GM18511 (cell line): ENCODE data around the gene STX5.
"Not testable (repeated sequence)": the region's sequence is repeated elsewhere in the genome, so short reads cannot be mapped to it uniquely, and the experiment has no call there.

Experiments used
- ATAC-seq: cut with Tn5 transposase; IDR thresholded peaks from one replicate; pipeline ENCODE4 v1.9.1; 2021; ENCODE audit warnings: mild to moderate bottlenecking, moderate library complexity; ENCODE audit not compliant: unreplicated experiment

STX5 gene

DNA sequence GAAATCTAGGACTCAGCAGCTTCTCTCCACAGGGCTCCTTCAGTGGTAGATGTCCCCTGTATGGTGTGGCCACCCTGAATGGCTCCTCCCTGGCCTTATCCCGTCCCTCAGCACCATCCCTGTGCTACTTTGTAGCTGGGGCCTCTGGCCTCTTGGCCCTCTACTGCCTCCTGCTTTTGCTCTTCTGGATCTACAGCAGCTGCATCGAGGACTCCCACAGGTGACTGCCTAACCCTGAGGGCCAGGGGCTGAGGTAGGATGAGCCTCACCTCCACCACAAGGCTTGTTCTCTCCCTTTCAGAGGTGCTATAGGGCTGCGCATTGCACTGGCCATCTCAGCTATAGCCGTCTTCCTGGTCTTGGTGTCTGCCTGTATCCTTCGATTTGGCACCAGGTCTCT, 42.9 kb downstream of the STX5 start:
- no peak for ATAC-seq

DNA sequence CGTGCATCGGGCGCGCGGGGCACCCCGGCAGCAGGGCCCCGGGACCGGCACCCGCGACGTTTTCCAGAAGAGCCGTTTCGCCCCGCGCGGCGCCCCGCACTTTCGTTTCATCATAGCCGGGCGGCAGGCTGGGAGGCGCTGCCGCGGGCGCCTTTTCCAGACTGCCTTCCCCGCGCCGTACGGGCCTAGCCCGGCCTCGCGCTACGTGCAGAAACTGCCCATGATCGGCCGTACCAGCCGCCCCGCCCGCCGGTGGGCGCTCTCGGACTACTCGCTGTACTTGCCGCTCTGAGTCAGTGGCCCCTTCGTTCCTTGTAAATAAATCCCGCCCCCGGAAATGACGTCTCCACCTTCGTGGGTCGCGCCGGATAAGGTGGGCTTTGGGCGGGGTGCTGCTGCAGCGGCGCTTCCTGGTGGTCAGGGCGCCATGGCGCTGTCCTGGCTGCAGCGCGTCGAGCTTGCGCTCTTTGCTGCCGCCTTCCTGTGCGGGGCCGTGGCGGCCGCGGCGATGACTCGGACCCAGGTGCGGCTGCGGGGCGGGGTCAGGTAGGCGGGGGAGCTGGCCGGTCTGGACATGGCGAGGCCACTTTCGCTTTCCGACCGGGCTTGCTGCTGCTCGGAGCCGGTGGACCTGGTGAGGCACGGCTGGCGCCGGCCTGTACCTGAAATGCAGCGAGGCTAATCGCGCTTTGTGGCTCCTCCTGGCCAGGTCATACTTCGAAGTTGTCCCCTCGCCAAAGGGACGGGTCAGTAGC, 44.7 kb downstream of the STX5 start, which contains the start of gene TMEM179B:
TSS of gene TMEM179B (plus strand) at position 398 of the 755 bp plus-strand sequence. CDS start at position 428, 30 bp downstream.
- ATAC-seq = peak; percentile 72

DNA sequence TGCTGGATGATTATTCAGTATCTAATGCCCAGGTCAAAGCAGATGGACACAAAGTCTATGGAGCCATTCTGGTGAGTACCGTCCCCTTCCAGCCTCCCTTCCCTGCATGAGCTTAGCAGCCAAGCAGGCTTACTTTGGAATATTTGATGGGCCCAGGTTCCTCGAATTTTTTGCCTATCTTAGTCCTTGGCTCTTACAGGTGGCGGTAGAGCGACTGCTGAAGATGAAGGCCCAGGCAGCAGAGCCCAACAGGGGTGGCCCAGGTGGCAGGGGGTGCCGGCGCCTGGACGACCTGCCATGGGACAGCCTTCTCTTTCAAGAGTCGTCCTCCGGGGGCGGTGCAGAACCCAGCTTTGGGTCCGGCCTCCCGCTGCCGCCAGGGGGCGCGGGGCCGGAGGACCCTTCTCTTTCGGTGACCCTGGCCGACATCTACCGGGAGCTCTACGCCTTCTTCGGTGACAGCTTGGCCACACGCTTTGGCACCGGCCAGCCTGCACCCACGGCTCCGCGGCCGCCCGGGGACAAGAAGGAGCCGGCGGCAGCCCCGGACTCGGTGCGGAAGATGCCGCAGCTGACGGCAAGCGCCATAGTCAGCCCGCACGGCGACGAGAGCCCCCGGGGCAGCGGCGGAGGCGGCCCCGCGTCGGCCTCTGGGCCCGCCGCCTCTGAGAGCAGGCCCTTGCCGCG, 45.4 kb downstream of the STX5 start:
- ATAC-seq = peak; percentile 72

DNA sequence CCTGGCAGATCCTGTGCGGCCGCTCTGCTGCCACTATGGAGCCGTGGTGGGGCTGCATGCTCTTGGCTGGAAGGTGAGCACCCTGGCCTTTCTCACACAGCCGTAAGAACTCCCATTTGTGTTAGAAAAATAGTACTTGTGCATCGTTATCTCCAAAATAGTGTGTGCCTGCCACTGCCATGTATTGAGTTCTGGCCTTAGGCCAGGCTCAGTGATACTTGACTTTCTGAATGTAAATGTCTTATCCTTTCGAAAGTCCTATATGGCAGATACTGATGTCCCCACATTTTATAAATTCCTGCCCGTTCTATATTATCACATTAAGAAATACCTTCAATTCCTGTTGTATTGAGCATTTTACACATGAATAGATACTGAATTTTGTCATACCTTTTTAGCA, 49.1 kb downstream of the STX5 start:
- ATAC-seq = no peak

DNA sequence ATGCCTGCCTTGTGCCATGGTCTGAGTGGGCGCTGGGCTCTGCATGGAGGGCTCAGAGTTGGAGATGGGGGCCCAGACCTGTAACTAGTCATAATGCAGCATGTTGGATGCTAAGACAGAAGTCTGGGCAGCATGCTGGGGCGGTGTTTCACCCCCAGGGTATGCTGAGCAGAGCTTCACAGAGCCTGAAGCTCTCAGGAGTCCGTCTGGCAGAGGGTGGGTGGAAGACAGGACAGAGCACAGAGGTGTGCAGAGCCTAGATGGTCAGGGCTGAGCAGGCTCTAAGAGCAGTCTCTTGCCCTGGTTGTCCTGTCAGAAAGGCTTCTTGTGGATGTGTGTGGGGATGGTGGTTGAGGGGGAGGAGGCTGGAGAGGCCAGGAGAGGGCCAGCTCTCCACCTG, 53.4 kb downstream of the STX5 start:
- ATAC-seq = no peak

DNA sequence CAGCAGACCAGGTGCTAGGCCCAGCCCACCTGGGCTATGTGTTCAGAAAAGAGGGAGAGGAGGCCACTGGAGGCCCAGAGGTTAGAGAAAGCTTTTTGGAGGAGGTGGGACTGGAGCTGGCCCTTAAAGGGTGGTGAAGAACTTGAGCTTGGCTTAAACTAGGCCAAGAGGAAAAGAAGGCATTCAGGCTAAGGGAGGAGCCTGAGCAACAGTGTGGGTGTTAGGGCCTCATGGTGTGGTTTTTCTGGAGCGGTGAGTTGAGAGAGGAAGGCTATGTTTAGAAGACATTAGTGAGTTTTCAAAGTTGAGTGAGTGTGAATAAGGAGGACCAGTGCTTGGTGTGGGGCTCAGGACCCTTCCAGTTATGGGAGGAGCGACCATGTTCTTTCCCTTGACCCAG, 54.5 kb downstream of the STX5 start:
- no peak for ATAC-seq

DNA sequence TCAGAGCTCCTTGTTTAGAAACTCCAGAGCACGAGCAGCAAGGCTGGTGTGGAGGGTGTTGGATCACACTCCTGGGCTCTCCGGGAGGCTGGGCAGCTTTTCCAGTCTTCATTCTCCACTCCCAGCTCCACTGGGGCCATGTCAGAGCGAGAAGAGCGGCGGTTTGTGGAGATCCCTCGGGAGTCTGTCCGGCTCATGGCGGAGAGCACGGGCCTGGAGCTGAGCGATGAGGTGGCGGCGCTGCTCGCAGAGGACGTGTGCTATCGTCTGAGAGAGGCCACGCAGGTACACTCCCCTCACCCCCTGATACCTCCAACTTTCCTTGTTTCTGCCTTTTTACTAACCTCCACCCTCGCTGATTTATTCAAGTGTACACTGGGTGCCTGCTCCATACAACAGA, 56.2 kb downstream of the STX5 start:
- ATAC-seq = no peak

DNA sequence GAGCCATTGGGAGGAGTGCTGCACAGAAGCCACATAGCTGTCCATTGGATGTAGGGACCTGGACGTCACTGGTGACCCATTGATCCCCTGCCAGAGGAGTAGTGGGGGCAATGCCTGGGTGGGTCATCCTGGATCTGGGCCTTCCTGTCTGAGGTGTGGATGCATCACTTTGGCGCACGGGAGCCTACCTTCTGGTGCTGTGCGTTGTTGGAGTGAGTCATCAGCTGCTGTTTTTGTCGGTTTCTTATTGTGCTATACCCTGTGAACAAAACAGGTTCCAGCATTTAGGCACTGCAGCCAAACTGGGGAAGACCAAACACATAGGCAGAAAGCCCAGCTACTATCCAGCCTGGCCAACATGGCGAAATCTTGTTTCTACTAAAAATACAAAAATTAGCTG, 57.4 kb downstream of the STX5 start:
- ATAC-seq = no peak

DNA sequence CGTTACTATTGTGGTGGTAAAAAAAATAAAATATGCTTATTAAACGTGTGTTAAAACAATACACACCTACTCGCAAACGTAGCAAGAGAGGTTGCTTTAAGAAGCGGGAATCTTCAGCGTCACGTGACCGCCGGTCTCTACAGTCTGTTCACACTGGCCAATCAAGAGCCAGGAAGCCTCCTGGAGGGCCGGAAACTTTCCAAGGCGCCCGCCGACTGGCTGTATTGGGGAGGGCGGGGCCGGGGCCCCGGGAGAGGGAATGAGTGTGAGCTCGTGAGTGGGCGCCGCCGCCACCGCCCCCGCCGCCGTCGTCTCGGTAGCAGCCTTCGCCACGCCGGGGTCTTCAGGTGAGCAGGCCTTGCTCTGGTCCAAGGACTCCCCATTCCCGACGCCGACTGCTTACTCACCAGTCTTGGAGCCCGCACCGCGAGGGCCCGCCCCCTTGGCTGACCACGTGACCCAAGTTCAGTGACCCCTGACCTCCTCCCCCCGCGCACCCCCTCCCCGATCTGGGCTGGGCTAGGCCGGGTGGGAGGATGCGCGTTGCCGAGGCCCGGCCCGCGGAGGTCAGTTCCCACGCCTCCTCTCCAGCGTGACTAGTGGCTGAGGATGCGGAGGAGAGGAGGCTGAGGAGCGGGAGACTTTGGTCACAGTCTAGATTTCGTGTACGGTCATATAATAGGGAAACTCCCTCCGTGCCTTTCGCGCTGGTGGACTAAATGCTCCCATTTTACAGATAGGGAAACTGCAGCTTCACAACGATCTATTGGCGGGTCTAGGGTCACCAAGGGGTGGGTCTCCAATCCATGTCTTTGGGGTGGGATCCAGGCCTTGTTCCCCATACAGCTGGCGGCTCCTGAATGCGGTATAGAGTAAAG, 60.5 kb downstream of the STX5 start, which contains the start of gene TAF6L:
TSS of gene TAF6L (plus strand) at position 253 of the 878 bp plus-strand sequence. CDS start 4,388 bp downstream, outside the sequence.
- ATAC-seq = peak; percentile 90

DNA sequence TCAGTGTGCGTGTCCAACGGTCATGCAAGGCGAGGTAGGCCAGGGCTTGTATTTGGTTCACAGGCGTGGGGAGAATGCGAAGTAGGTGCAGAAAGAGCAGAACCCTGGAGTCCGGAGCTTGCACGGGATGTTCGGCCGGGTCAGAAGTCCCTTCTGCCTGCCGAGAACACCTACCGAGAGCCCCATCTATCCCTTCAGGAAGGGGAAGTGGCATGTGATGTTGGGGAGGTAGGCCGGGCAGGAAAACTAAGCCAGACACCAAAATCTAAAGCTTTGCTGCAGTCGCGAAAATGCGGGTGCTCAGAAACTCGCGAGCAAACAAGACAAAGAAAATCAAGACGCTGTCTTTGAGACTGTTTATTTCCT, 61.1 kb downstream of the STX5 start:
- peak; percentile 9 for ATAC-seq

DNA sequence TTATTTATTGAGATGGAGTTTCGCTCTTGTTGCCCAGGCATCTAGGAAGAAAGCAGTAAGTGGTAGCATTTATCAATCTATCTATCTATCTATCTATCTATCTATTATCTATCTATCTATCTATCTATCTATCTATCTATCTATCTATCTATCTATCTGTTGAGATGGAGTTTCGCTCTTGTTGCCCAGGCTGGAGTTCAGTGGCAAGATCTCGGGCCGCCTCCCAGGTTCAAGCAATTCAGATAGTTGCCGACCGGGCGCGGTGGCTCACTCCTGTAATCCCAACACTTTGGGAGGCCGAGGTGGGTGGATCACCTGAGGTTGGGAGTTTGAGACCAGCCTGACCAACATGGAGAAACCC, 71.0 kb downstream of the STX5 start:
- not testable (repeated sequence) for ATAC-seq

DNA sequence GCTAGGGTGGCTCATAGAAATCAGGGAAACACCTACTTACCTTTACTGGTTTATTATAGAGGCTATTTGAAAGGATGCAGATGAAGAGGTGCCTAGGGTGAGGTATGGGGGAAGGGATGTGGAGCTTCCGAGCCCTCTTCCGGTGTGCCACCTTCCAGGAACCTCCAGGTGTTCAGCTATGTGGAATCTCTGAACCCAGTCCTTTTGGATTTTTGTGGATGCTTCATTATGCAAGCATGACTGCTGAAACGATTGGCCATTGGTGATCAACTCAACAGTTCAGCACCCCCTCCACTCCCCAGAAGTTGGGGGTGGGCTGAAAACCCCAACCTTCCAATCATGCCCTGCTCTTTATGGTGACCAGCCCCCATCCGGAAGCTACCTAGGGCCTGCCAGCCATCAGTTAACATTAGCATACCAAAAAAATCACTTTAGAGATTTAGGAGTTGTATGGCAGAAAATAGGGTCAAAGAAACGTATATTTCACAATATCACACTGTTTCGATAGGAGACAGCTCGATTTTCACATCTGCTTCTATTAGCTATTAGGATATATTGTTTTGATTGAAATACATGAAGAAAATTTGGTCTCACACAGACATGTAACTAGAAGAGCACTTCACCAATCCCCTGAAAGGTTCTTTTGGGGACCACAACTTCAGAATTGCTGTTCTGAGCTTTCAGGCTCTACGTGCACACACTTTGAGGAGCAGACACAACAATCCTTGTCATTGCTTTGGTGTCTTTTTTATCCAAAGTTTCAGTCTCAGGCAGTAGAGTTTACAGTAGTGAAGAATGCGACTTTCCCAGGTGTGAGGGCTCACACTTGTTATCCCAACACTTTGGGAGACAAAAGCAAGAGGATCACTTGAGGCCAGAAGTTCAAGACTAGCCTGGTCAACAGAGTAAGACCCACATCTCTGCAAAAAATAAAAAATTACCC, 73.7 kb downstream of the STX5 start:
- ATAC-seq = no peak
